Vagina (tissue), 2 donors: ENCODE measurements around the gene DNAI2.

Source experiments
- CTCF ChIP-seq, 3 experiments: fragments of 450-650 bp in 2 of 3; fragments of 200-600 bp in 1 of 3; sonication (generic) in 1 of 3; IDR thresholded peaks; one replicate each; pipeline ENCODE4 v1.5.1; 2017 to 2019; ENCODE audit warnings: antibody characterized with exemption in 3 of 3, mild to moderate bottlenecking in 2 of 3, moderate library complexity in 2 of 3
- POLR2A ChIP-seq, 2 donors: fragments of 450-650 bp; IDR thresholded peaks; one replicate each; pipeline ENCODE4 v1.6.1; 2017; ENCODE audit warnings: antibody characterized with exemption in 2 of 2, mild to moderate bottlenecking in 2 of 2, moderate library complexity in 2 of 2
- POLR2AphosphoS5 ChIP-seq, 2 donors: sonication (generic); formaldehyde crosslinking; IDR thresholded peaks; one replicate each; pipeline ENCODE4 v1.9.0; 2017; ENCODE audit warnings: antibody characterized with exemption in 2 of 2, mild to moderate bottlenecking in 2 of 2, low read depth in 1 of 2; ENCODE audit not compliant: insufficient read depth in 1 of 2

DNA sequence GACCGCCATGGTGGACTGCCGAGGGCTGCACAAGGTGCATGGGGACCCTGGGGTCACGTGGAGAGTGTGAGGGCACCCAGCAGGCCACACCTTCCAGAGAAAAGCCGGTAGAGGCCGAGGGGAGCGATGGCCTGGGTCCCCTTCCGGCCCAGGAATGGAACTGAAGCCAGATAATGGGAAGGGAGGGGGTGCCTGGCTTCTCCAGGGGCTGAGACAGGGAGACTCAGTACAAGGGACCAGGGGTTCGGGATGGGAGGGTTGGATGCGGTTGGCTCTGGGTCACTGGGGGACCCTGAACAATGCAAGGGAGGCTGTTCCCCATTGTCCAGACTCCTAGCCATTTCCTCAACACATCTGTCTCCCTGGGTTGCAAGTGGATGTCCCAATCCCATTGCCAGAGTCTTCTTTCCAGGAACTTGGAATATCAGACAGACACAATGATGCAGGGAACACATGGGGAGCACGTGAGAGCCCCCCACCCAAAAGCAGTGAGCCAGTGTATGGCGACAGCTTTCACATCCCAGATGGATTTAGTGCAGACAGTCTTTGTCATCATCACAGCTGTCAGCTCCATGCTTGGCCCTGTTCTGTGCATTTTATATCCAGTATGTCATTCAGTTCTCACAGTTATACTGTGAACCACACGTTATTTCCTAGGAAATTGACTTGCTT lies 23.6 kb upstream of the DNAI2 start:
- TF ChIP-seq CTCF (IDR thresholded peaks at IDR 0.05) = no peak
- TF ChIP-seq POLR2A (IDR thresholded peaks at IDR 0.05) = no peak
- TF ChIP-seq POLR2AphosphoS5 (IDR thresholded peaks at IDR 0.05; ENCODE audit: insufficient read depth in 1 of 2, low read depth in 1 of 2) = no peak
